Measurements from ENCODE around the gene QSER1. TPM values are rescaled to one million over a fixed set of nuclear protein-coding genes. Genes with fewer than 3 reads are reported as not detected.
"Not testable (repeated sequence)": the region's sequence is repeated elsewhere in the genome, so short reads cannot be mapped to it uniquely, and the experiment has no call there.

Gene QSER1
- total and polyA plus RNA-seq, 10 of the 15 experiments (the other 5 are each of a cell fraction or from before 2014, with no cell fraction given), result 2.1 to 15.0 (median 9.4) TPM

DNA sequence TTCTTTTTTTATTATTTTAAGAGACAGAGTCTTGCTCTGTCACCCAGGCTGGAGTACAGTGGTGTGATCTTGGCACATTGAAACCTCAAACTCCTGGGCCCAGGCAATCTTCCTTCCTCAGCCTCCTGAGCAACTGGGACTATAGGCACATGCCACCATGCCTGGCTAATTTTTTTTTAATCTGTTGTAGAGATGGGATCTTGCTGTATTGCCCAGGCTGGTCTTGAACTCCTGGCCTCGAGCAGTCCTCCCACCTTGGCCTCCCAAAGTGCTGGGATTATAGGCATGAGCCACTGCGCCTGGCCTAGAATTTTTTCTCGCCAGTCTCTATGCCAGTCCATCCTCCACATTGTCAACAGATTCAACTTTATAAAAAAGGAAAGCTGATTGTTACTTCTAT is 44.7 kb downstream of the QSER1 start:
- CTCF ChIA-PET; H2AFZ ChIP-seq (ENCODE audit: control insufficient read depth, low read depth, low read length); ATAC-seq; POLR2A ChIA-PET; H3K27me3 ChIP-seq (replicated peaks in 1 of 2; ENCODE audit: control insufficient read depth in 2 of 2, insufficient read depth in 2 of 2, low read length in 1 of 2); RAD21 ChIA-PET (ENCODE audit: unreplicated experiment); H3K4me1 ChIP-seq (ENCODE audit: control insufficient read depth, insufficient read depth, low read length); intact Hi-C loops (cut with micrococcal nuclease; ENCODE audit: unreplicated experiment); H4K20me1 ChIP-seq (ENCODE audit: control insufficient read depth, insufficient read depth); H3K27ac ChIP-seq (ENCODE audit: control insufficient read depth, insufficient read depth); H3K9ac ChIP-seq (ENCODE audit: control insufficient read depth, insufficient read depth, low read length); BruUV-seq (replicated peaks); H3K4me3 ChIP-seq; FAIRE-seq; DNase-seq (ENCODE audit: low read depth, low spot score); in situ Hi-C loops (cut with MboI); H3K4me2 ChIP-seq (ENCODE audit: control insufficient read depth, insufficient read depth); H3K9me3 ChIP-seq (replicated peaks; ENCODE audit: control insufficient read depth, insufficient read depth, low read length): not testable (repeated sequence)
- 98% methylated on average over 3 of the region's 3 CpGs for WGBS (ENCODE audit: insufficient coverage, insufficient replicate concordance, low lambda C conversion rate, missing lambda C conversion rate)
- Histone ChIP-seq H3K36me3 (ENCODE audit: control insufficient read depth in 2 of 2, insufficient read depth in 2 of 2, low read length in 1 of 2) (peaks cover 2 to 24% of the 10 kb centered on the region in 2 experiments), H3K79me2 (ENCODE audit: control insufficient read depth, insufficient read depth, low read length) (peaks cover 22% of the 10 kb centered on the region)
- SMC1A ChIA-PET (ENCODE audit: uncharacterized antibody, unreplicated experiment), result interaction anchor here (1.3 to 2.1 kb wide), 2 partner anchors 11 to 43 kb away, joined by 5 to 7 read pairs; no protein-coding TSS in a partner anchor

GRCh38 chr11:32939046-32939445 is 46.4 kb downstream of the QSER1 start:
- ChIA-PET POLR2A (interaction anchor here (0.7 to 1.1 kb wide), 2 partner anchors 42 to 210 kb away, joined by 3 to 4 read pairs; no protein-coding TSS in a partner anchor), CTCF (interaction anchor here (0.6 to 1.1 kb wide), 4 partner anchors 52 to 129 kb away, joined by 3 to 4 read pairs (median 3); no protein-coding TSS in a partner anchor), SMC1A (ENCODE audit: uncharacterized antibody, unreplicated experiment) (interaction anchor here (0.6 to 2.0 kb wide), 3 partner anchors 13 to 1160 kb away, joined by 3 to 8 read pairs (median 3); no protein-coding TSS in a partner anchor), RAD21 (ENCODE audit: unreplicated experiment) (interaction anchor here (0.8 to 1.3 kb wide), 2 partner anchors 43 to 147 kb away, joined by 3 to 4 read pairs; no protein-coding TSS in a partner anchor)
- intact Hi-C loops (cut with micrococcal nuclease; ENCODE audit: unreplicated experiment) (no loop called here), in situ Hi-C loops (cut with MboI) (no loop called here)
- TF ChIP-seq, protein P1, sequence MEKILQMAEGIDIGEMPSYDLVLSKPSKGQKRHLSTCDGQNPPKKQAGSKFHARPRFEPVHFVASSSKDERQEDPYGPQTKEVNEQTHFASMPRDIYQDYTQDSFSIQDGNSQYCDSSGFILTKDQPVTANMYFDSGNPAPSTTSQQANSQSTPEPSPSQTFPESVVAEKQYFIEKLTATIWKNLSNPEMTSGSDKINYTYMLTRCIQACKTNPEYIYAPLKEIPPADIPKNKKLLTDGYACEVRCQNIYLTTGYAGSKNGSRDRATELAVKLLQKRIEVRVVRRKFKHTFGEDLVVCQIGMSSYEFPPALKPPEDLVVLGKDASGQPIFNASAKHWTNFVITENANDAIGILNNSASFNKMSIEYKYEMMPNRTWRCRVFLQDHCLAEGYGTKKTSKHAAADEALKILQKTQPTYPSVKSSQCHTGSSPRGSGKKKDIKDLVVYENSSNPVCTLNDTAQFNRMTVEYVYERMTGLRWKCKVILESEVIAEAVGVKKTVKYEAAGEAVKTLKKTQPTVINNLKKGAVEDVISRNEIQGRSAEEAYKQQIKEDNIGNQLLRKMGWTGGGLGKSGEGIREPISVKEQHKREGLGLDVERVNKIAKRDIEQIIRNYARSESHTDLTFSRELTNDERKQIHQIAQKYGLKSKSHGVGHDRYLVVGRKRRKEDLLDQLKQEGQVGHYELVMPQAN (conservative IDR thresholded peaks at IDR 0.05), result no peak
- peak; percentile 58; the same call in 1 of the 2 replicates for TF ChIP-seq YY1 (IDR thresholded peaks at IDR 0.05; ENCODE audit: low read depth, low read length)
- Histone ChIP-seq H3K9ac (ENCODE audit: control insufficient read depth, insufficient read depth, low read length) (no peak overlapping the region), H3K4me2 (ENCODE audit: control insufficient read depth, insufficient read depth) (peak overlapping the region; percentile 29; the same call in 1 of the 2 replicates), H3K27me3 (replicated peaks in 1 of 2; ENCODE audit: control insufficient read depth in 2 of 2, insufficient read depth in 2 of 2, low read length in 1 of 2) (no peaks in the 10 kb centered on the region), H3K4me3 (no peak overlapping the region; the same call in 1 of the 2 replicates), H3K27ac (ENCODE audit: control insufficient read depth, insufficient read depth) (no peak overlapping the region), H3K36me3 (ENCODE audit: control insufficient read depth in 2 of 2, insufficient read depth in 2 of 2, low read length in 1 of 2) (peaks cover 0 to 9% of the 10 kb centered on the region in 2 experiments; a peak in 1 of 4 replicates), H3K4me1 (ENCODE audit: control insufficient read depth, insufficient read depth, low read length) (peaks cover 6% of the 10 kb centered on the region), H4K20me1 (ENCODE audit: control insufficient read depth, insufficient read depth) (no peaks in the 10 kb centered on the region), H3K79me2 (ENCODE audit: control insufficient read depth, insufficient read depth, low read length) (peaks cover 22% of the 10 kb centered on the region), H3K9me3 (replicated peaks; ENCODE audit: control insufficient read depth, insufficient read depth, low read length) (no peaks in the 10 kb centered on the region; the same call in 2 of the 3 replicates), H2AFZ (ENCODE audit: control insufficient read depth, low read depth, low read length) (no peak overlapping the region)
- DNase-seq (ENCODE audit: low read depth, low spot score) (no peak), FAIRE-seq (peak; percentile 87), ATAC-seq (peak; percentile 84)
- BruUV-seq (replicated peaks), result no TSS peak
- 77% methylated on average over 1 of the region's 1 CpG for WGBS (ENCODE audit: insufficient coverage, insufficient replicate concordance, low lambda C conversion rate, missing lambda C conversion rate)

All from GM12878 (cell line).